NT2/D1 (cell line): ENCODE measurements around the gene INAVA.

ENCODE experiments used
- SUZ12 ChIP-seq: IDR thresholded peaks from 2 replicates; pipeline ENCODE4 v1.6.1; 2011; ENCODE audit not compliant: insufficient read length, insufficient read depth; ENCODE audit errors: extremely low read depth
- YY1 ChIP-seq: IDR thresholded peaks from 2 replicates; pipeline ENCODE4 v1.6.1; 2011; ENCODE audit not compliant: insufficient read length, insufficient read depth

- TF ChIP-seq YY1 (no peak), SUZ12 (no peak)
Measured at GRCh38 chr1:200874694-200875093, 20.0 kb upstream of the INAVA start.
